Endothelial cell of umbilical vein (primary cell): ENCODE data around the gene EGR4. TPM values are rescaled to one million over a fixed set of nuclear protein-coding genes. Genes with fewer than 3 reads are reported as not detected.

Source experiments
- BruUV-seq: library from RNA; stranded (reverse); fragments of 400-500 nt; replicated peaks from 2 replicates; lab custom pipeline; 2021; lab: Mats Ljungman, UMichigan
- CTCF ChIA-PET: fragments of 300-600, 350-600 bp; sonication (Branson Sonifier 250); formaldehyde crosslinking; loops from one replicate; lab custom pipeline; 2021; ENCODE audit warnings: antibody characterized with exemption, inconsistent platforms; lab: Charles Lee
- POLR2A ChIA-PET: fragments of 300-600, 350-600 bp; sonication (Branson Sonifier 250); formaldehyde crosslinking; loops from one replicate; lab custom pipeline; 2021; ENCODE audit warnings: antibody characterized with exemption, inconsistent platforms; lab: Charles Lee
- DNase-seq: peaks from one replicate; pipeline ENCODE4 v3.0.0-alpha.2; 2011; ENCODE audit warnings: low read depth, low spot score
- FAIRE-seq: peaks from 2 replicates; lab custom pipeline; 2011; peaks lifted over from hg19 to GRCh38; lab: Jason Lieb, UNC
- H2AFZ ChIP-seq: 2 replicates; pipeline ENCODE4 v1.6.0; 2012; ENCODE audit warnings: low read depth, low read length, control low read depth, inconsistent platforms
- H3K27ac ChIP-seq: 2 replicates; pipeline ENCODE4 v1.5.1; 2011; ENCODE audit warnings: low read depth, mild to moderate bottlenecking, control low read depth, low read length, moderate library complexity; ENCODE audit not compliant: insufficient read depth
- H3K27me3 ChIP-seq, 2 experiments: 2 replicates each; pipeline versions ENCODE4 v1.6.0 to v1.6.1; 2011; ENCODE audit warnings: low read length in 2 of 2, mixed read lengths in 1 of 2; ENCODE audit not compliant: control insufficient read depth in 2 of 2, insufficient read depth in 2 of 2
- H3K36me3 ChIP-seq, 2 experiments: 2 replicates in 1 of 2; 3 replicates in 1 of 2; pipeline ENCODE4 v1.5.1; 2011; ENCODE audit warnings: low read length in 2 of 2, mild to moderate bottlenecking in 1 of 2, moderate library complexity in 1 of 2; ENCODE audit not compliant: control insufficient read depth in 2 of 2, insufficient read depth in 2 of 2; ENCODE audit errors: extremely low read depth in 1 of 2
- H3K4me1 ChIP-seq: 3 replicates; pipeline ENCODE4 v1.5.1; 2011; ENCODE audit warnings: mild to moderate bottlenecking, low read length; ENCODE audit not compliant: control insufficient read depth, insufficient read depth; ENCODE audit errors: extremely low read depth
- H3K4me2 ChIP-seq: 2 replicates; pipeline ENCODE4 v1.6.1; 2011; ENCODE audit warnings: low read length, control low read depth, mixed read lengths; ENCODE audit not compliant: insufficient read depth
- H3K4me3 ChIP-seq, 3 experiments: fragments of 200-600 bp in 1 of 3; sonication (generic), shearing (Covaris generic) in 1 of 3; replicated peaks in 1 of 3; 2 replicates each; pipeline ENCODE4 v1.5.1; 2011 to 2016; ENCODE audit warnings: control low read depth in 3 of 3, low read length in 3 of 3, mild to moderate bottlenecking in 2 of 3, inconsistent platforms in 1 of 3, low read depth in 1 of 3, moderate library complexity in 1 of 3; ENCODE audit not compliant: insufficient read depth in 1 of 3
- H3K79me2 ChIP-seq: 2 replicates; pipeline ENCODE4 v1.6.0; 2012; ENCODE audit warnings: low read length, inconsistent platforms; ENCODE audit not compliant: control insufficient read depth, insufficient read depth
- H3K9ac ChIP-seq: replicated peaks from 2 replicates; pipeline ENCODE3; 2011; ENCODE audit warnings: low read length, control low read depth; ENCODE audit not compliant: insufficient read depth; ENCODE audit errors: extremely low read depth
- H3K9me1 ChIP-seq: replicated peaks from 3 replicates; pipeline ENCODE4 v1.6.0; 2011; ENCODE audit warnings: mild to moderate bottlenecking, low read length; ENCODE audit not compliant: control insufficient read depth, insufficient read depth; ENCODE audit errors: extremely low read depth
- H3K9me3 ChIP-seq: replicated peaks from 2 replicates; pipeline ENCODE4 v1.5.1; 2012; ENCODE audit warnings: low read length, inconsistent platforms; ENCODE audit not compliant: control insufficient read depth, insufficient read depth
- H4K20me1 ChIP-seq: replicated peaks from 2 replicates; pipeline ENCODE3; 2011; ENCODE audit warnings: mild to moderate bottlenecking, low read length; ENCODE audit not compliant: control insufficient read depth, insufficient read depth; ENCODE audit errors: extremely low read depth
- EZH2 ChIP-seq: IDR thresholded peaks from 2 replicates; pipeline ENCODE4 v1.6.1; 2012; ENCODE audit warnings: borderline replicate concordance, low read depth, mild to moderate bottlenecking, moderate library complexity, low read length, inconsistent platforms; ENCODE audit not compliant: severe bottlenecking
- FOS ChIP-seq: IDR thresholded peaks from 2 replicates; pipeline ENCODE4 v1.6.1; 2011; ENCODE audit warnings: mild to moderate bottlenecking, low read length, moderate library complexity, borderline replicate concordance; ENCODE audit not compliant: insufficient read depth
- GATA2 ChIP-seq: IDR thresholded peaks from 2 replicates; pipeline ENCODE4 v1.7.0; 2011; ENCODE audit warnings: low read depth, mild to moderate bottlenecking, moderate library complexity, mixed read lengths, low read length; ENCODE audit not compliant: insufficient read length, insufficient read depth
- JUN ChIP-seq: IDR thresholded peaks from 2 replicates; pipeline ENCODE4 v1.6.1; 2011; ENCODE audit warnings: borderline replicate concordance, low read depth; ENCODE audit not compliant: insufficient read length, insufficient read depth
- MYC ChIP-seq: IDR thresholded peaks from one replicate; pipeline ENCODE4 v1.6.1; 2011; ENCODE audit warnings: mild to moderate bottlenecking, low read depth, low read length
- POLR2A ChIP-seq: IDR thresholded peaks from 2 replicates; pipeline ENCODE4 v1.6.1; 2012; ENCODE audit warnings: low read depth, mild to moderate bottlenecking, control low read depth, low read length
- POLR2AphosphoS5 ChIP-seq: IDR thresholded peaks from 2 replicates; pipeline ENCODE4 v1.6.1; 2012; ENCODE audit warnings: low read depth, mild to moderate bottlenecking, control low read depth, low read length, moderate library complexity; ENCODE audit not compliant: insufficient read depth
- dilution Hi-C: fragments of 300-500 bp; cut with MboI; formaldehyde crosslinking; loops from one replicate; pipeline ENCODE4 v1.15.0; 2019; ENCODE audit warnings: low sequenced_read_pairs; ENCODE audit not compliant: extremely low pct_ligation_motif_present
- intact Hi-C: fragments of 100-400 bp; cut with micrococcal nuclease; formaldehyde crosslinking; loops from one replicate; pipeline ENCODE4 v1.10.0; 2022
- polyA plus RNA-seq, 4 experiments: library from polyadenylated mRNA; depleted of rRNA in 3 of 4; stranded (reverse) in 3 of 4; unstranded in 1 of 4; fragments of >200 nt; gene quantifications; 2 replicates each; pipeline versions ENCODE4 v1.2.1 to v1.2.3, GENCODE V29; 2011 to 2012; ENCODE audit warnings: missing spikeins in 1 of 4
- total RNA-seq: library from RNA; stranded (reverse); gene quantifications from 2 replicates; pipeline ENCODE4 v1.2.3, GENCODE V29; 2021
- TF ChIP-seq, protein P1 (sequence below), 2 donors: IDR thresholded peaks; 1 replicate in 1 of 2; 2 replicates in 1 of 2; pipeline ENCODE4 v1.5.1; 2011; ENCODE audit warnings: low read length in 2 of 2, mild to moderate bottlenecking in 2 of 2, moderate library complexity in 2 of 2, control low read depth in 1 of 2, inconsistent platforms in 1 of 2, low read depth in 1 of 2; ENCODE audit not compliant: insufficient read depth in 1 of 2; ENCODE audit errors: extremely low read depth in 1 of 2
- TF ChIP-seq, protein P2 (sequence below): IDR thresholded peaks from 2 replicates; pipeline ENCODE4 v1.6.1; 2011; ENCODE audit not compliant: insufficient read depth, insufficient read length

The EGR4 gene
- total and polyA plus RNA-seq, 2 donors (not counting 3 experiments of a cell fraction or from before 2014, with no cell fraction given) = not detected

DNA sequence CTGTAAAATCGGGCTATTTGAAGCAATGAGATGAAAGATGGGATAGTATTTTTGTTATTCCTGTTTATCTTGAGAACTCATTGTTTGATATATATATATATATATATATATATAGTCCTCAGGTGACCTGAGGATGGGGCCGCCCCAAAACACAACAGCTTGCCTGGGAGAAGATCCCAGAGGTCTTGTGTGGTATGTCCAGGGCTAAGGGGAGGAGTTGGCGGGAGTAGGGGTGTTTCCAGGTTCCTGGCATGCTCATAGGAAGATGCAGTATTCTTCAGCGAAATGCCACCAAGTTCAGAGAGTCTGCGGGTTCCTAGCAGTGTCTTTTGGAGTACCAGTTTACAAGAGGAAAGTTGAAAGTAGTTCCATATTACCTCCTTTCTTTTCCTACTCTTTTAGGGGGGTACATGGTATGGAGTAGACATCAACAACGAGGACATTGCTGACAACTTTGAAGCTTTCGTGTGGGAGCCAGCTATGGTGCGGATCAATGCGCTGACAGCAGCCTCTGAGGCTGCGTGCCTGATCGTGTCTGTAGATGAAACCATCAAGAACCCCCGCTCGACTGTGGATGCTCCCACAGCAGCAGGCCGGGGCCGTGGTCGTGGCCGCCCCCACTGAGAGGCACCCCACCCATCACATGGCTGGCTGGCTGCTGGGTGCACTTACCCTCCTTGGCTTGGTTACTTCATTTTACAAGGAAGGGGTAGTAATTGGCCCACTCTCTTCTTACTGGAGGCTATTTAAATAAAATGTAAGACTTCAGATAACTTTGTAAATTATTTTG lies 40.9 kb downstream of the EGR4 start:
- Histone ChIP-seq H3K9me3 (no peaks in the 10 kb centered on the region), H2AFZ (no peak overlapping the region), H3K4me1 (no peaks in the 10 kb centered on the region), H3K4me2 (no peak overlapping the region), H3K27ac (no peak overlapping the region), H3K9me1 (no peaks in the 10 kb centered on the region), H3K9ac (no peak overlapping the region), H3K4me3 (no peak overlapping the region), H3K79me2 (peaks cover 5% of the 10 kb centered on the region), H4K20me1 (no peaks in the 10 kb centered on the region), H3K27me3 (no peaks in the 10 kb centered on the region), H3K36me3 (peaks cover 29 to 54% of the 10 kb centered on the region in 2 experiments)
- dilution Hi-C loops (no loop called here), intact Hi-C loops (no loop called here)
- no peak for DNase-seq
- BruUV-seq = no TSS peak
- TF ChIP-seq POLR2AphosphoS5 (no peak), FOS (no peak), MYC (no peak), JUN (no peak), GATA2 (no peak), POLR2A (no peak), EZH2 (no peak)
- TF ChIP-seq, protein P1, sequence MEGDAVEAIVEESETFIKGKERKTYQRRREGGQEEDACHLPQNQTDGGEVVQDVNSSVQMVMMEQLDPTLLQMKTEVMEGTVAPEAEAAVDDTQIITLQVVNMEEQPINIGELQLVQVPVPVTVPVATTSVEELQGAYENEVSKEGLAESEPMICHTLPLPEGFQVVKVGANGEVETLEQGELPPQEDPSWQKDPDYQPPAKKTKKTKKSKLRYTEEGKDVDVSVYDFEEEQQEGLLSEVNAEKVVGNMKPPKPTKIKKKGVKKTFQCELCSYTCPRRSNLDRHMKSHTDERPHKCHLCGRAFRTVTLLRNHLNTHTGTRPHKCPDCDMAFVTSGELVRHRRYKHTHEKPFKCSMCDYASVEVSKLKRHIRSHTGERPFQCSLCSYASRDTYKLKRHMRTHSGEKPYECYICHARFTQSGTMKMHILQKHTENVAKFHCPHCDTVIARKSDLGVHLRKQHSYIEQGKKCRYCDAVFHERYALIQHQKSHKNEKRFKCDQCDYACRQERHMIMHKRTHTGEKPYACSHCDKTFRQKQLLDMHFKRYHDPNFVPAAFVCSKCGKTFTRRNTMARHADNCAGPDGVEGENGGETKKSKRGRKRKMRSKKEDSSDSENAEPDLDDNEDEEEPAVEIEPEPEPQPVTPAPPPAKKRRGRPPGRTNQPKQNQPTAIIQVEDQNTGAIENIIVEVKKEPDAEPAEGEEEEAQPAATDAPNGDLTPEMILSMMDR (IDR thresholded peaks at IDR 0.05; ENCODE audit: extremely low read depth in 1 of 2, insufficient read depth in 1 of 2, low read depth in 1 of 2, low read length in 2 of 2) = no peak
- TF ChIP-seq, protein P2, sequence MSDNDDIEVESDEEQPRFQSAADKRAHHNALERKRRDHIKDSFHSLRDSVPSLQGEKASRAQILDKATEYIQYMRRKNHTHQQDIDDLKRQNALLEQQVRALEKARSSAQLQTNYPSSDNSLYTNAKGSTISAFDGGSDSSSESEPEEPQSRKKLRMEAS = no peak
- ChIA-PET POLR2A (no interaction called here), CTCF (no interaction called here)
- no peak for FAIRE-seq
